ENCODE data around the gene UNC80.

Gene UNC80

GRCh38 chr2:209772290-209772685 lies 656 bp downstream of the UNC80 start:
- Histone ChIP-seq H3K27ac (no peak overlapping the region), H3K36me3 (ENCODE audit: insufficient read depth) (no peaks in the 10 kb centered on the region), H3K79me2 (ENCODE audit: insufficient read depth, low read depth) (no peaks in the 10 kb centered on the region), H3K9ac (no peak overlapping the region), H3K4me3 (IDR thresholded peaks at IDR 0.05; ENCODE audit: insufficient read depth, low read depth, low read length) (no peak overlapping the region), H3K4me2 (no peak overlapping the region), H2AFZ (ENCODE audit: low read depth) (no peak overlapping the region), H3K27me3 (ENCODE audit: insufficient read depth, low read depth) (no peaks in the 10 kb centered on the region), H3K4me1 (ENCODE audit: low read depth, poor library complexity, severe bottlenecking) (no peaks in the 10 kb centered on the region), H4K20me1 (ENCODE audit: insufficient read depth) (no peaks in the 10 kb centered on the region)
- TF ChIP-seq, protein P1, sequence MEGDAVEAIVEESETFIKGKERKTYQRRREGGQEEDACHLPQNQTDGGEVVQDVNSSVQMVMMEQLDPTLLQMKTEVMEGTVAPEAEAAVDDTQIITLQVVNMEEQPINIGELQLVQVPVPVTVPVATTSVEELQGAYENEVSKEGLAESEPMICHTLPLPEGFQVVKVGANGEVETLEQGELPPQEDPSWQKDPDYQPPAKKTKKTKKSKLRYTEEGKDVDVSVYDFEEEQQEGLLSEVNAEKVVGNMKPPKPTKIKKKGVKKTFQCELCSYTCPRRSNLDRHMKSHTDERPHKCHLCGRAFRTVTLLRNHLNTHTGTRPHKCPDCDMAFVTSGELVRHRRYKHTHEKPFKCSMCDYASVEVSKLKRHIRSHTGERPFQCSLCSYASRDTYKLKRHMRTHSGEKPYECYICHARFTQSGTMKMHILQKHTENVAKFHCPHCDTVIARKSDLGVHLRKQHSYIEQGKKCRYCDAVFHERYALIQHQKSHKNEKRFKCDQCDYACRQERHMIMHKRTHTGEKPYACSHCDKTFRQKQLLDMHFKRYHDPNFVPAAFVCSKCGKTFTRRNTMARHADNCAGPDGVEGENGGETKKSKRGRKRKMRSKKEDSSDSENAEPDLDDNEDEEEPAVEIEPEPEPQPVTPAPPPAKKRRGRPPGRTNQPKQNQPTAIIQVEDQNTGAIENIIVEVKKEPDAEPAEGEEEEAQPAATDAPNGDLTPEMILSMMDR (conservative IDR thresholded peaks at IDR 0.05; ENCODE audit: low read depth, low read length) = no peak

DNA sequence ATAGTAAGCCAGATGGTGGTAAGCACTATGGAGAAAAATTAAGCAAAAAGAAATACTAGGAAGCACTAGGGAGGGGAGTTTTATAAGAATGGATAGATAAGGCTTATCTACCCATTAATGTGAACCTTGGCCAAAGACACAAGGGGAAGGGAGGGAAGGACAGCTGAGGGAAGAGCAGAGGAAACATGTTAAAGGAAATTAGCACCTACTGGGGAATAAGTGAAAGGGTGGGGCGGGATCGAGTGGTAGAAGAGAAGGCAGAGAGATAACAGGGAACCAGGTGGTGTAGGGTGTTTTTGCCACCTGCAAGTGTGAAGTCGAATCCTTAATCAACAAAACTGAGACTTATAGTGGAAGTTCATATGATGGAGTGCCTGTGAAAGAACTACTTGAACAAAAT lies 1.7 kb downstream of the UNC80 start:
- no peaks in the 10 kb centered on the region for H3K4me1 ChIP-seq (ENCODE audit: low read depth, poor library complexity, severe bottlenecking)
- H3K79me2 ChIP-seq (ENCODE audit: insufficient read depth, low read depth) = no peaks in the 10 kb centered on the region
- no peak overlapping the region for H3K9ac ChIP-seq
- H3K27me3 ChIP-seq (ENCODE audit: insufficient read depth, low read depth) = no peaks in the 10 kb centered on the region
- no peak overlapping the region for H2AFZ ChIP-seq (ENCODE audit: low read depth)
- H3K4me3 ChIP-seq (IDR thresholded peaks at IDR 0.05; ENCODE audit: insufficient read depth, low read depth, low read length) = no peak overlapping the region
- TF ChIP-seq, protein P1 (conservative IDR thresholded peaks at IDR 0.05; ENCODE audit: low read depth, low read length) = no peak
- no peak overlapping the region for H3K27ac ChIP-seq
- no peaks in the 10 kb centered on the region for H3K36me3 ChIP-seq (ENCODE audit: insufficient read depth)
- H4K20me1 ChIP-seq (ENCODE audit: insufficient read depth) = no peaks in the 10 kb centered on the region
- no peak overlapping the region for H3K4me2 ChIP-seq

DNA sequence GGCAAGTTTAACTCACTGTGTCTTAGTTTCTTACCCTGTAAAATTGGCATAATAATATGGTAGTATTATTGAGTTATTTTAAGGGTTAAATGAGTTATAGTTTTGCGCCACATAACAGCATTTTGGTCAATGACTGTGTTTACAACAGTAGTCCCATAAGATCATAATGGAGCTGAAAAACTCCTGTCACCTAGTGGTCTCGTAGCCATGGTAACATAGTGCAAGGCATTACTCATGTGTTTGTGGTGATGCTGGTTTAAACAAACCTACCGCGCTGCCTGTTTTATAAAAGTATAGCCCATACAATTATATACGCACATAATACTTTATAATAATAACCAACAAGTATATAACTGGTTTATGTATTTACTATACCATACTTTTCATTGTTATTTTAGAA lies 15.8 kb downstream of the UNC80 start:
- Histone ChIP-seq H3K36me3 (ENCODE audit: insufficient read depth) (no peaks in the 10 kb centered on the region), H3K27me3 (ENCODE audit: insufficient read depth, low read depth) (no peaks in the 10 kb centered on the region), H3K4me1 (ENCODE audit: low read depth, poor library complexity, severe bottlenecking) (peaks cover 4% of the 10 kb centered on the region), H3K79me2 (ENCODE audit: insufficient read depth, low read depth) (no peaks in the 10 kb centered on the region), H3K4me2 (no peak overlapping the region), H3K27ac (no peak overlapping the region), H2AFZ (ENCODE audit: low read depth) (no peak overlapping the region), H4K20me1 (ENCODE audit: insufficient read depth) (no peaks in the 10 kb centered on the region), H3K4me3 (IDR thresholded peaks at IDR 0.05; ENCODE audit: insufficient read depth, low read depth, low read length) (no peak overlapping the region), H3K9ac (no peak overlapping the region)
- TF ChIP-seq, protein P1 (conservative IDR thresholded peaks at IDR 0.05; ENCODE audit: low read depth, low read length) = no peak

DNA sequence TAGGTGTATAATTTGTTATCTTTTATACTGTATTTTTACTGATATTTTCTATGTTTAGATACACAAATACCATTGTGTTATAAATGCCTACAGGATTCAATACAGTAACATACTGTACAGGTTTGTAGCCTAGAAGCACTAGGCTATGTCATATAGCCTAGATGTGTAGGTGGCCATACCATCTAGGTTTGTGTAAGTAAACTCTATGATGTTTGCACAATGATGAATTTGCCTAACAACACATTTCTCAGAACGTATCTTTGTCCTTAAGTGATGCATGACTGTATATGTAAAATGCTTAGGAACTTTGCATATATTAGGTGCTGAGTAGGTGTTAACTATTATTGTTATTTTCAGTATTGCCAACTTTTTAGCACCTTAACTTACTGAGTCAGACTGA lies 17.3 kb downstream of the UNC80 start:
- no peaks in the 10 kb centered on the region for H3K27me3 ChIP-seq (ENCODE audit: insufficient read depth, low read depth)
- TF ChIP-seq, protein P1 (conservative IDR thresholded peaks at IDR 0.05; ENCODE audit: low read depth, low read length) = no peak

More for the DNA sequence above, 17.3 kb downstream of the UNC80 start:
- H3K4me1 ChIP-seq (ENCODE audit: low read depth, poor library complexity, severe bottlenecking) = peaks cover 4% of the 10 kb centered on the region
- H3K79me2 ChIP-seq (ENCODE audit: insufficient read depth, low read depth) = no peaks in the 10 kb centered on the region
- no peak overlapping the region for H2AFZ ChIP-seq (ENCODE audit: low read depth)
- H4K20me1 ChIP-seq (ENCODE audit: insufficient read depth) = no peaks in the 10 kb centered on the region
- no peak overlapping the region for H3K4me2 ChIP-seq
- H3K9ac ChIP-seq = no peak overlapping the region
- H3K27ac ChIP-seq = no peak overlapping the region
- H3K4me3 ChIP-seq (IDR thresholded peaks at IDR 0.05; ENCODE audit: insufficient read depth, low read depth, low read length) = no peak overlapping the region
- H3K36me3 ChIP-seq (ENCODE audit: insufficient read depth) = no peaks in the 10 kb centered on the region
